Body of pancreas (tissue), 4 donors: ENCODE measurements around the gene CRPPA. TPM values are rescaled to one million over a fixed set of nuclear protein-coding genes. Genes with fewer than 3 reads are reported as not detected.

Experiments used
- ATAC-seq: fragments of 150-250 bp; one replicate; pipeline ENCODE4 v1.9.1; 2016
- DNase-seq, 4 donors: peaks; one replicate each; pipeline ENCODE4 v3.0.0-alpha.2; 2019
- H3K27ac ChIP-seq, 4 donors: fragments of 200-600 bp; sonication (generic); 1 replicate in 3 of 4; 2 replicates in 1 of 4; pipeline versions ENCODE4 v1.5.1 to v1.6.1; 2016 to 2019; ENCODE audit warnings: mild to moderate bottlenecking in 1 of 4, mixed read lengths in 1 of 4, moderate library complexity in 1 of 4
- H3K27me3 ChIP-seq, 2 donors: fragments of 200-600 bp; sonication (generic); one replicate each; pipeline ENCODE4 v1.6.0; 2016; ENCODE audit warnings: mild to moderate bottlenecking in 1 of 2
- H3K36me3 ChIP-seq, 2 donors: fragments of 200-600 bp; sonication (generic); replicated peaks in 1 of 2; 2 replicates each; pipeline ENCODE4 v1.5.1; 2016; ENCODE audit warnings: low read depth in 2 of 2; ENCODE audit not compliant: insufficient read depth in 1 of 2
- H3K4me1 ChIP-seq: fragments of 200-600 bp; sonication (generic); one replicate; pipeline ENCODE4 v1.6.0; 2016
- H3K4me3 ChIP-seq, 2 donors: fragments of 200-600 bp; sonication (generic); 1 replicate in 1 of 2; 2 replicates in 1 of 2; pipeline ENCODE4 v1.5.1; 2016 to 2019
- H3K9me3 ChIP-seq, 3 donors: fragments of 200-600 bp; sonication (generic); 1 replicate in 2 of 3; 2 replicates in 1 of 3; pipeline ENCODE4 v1.5.1; 2016
- POLR2A ChIP-seq, 3 donors: fragments of 450-650 bp; IDR thresholded peaks; one replicate each; pipeline ENCODE4 v1.6.1; 2016; ENCODE audit warnings: antibody characterized with exemption in 3 of 3, mild to moderate bottlenecking in 2 of 3
- WGBS, 2 donors: methylation state at CpG; one replicate each; pipeline ENCODE4 v1.1.5; 2017; 5-methylcytosine and 5-hydroxymethylcytosine counted together
- intact Hi-C: fragments of 100-400 bp; cut with DNase I; formaldehyde crosslinking; loops from one replicate; pipeline ENCODE4 v1.15.1; 2023
- total RNA-seq, 2 donors: library from RNA; depleted of rRNA; stranded (reverse); fragments of >200 nt; gene quantifications; one replicate each; pipeline ENCODE4 v1.1.0, GENCODE V29; 2016
- TF ChIP-seq, protein P1 (sequence below), 7 experiments: fragments of 450-650 bp in 4 of 7; fragments of 200-600 bp in 3 of 7; sonication (generic) in 3 of 7; IDR thresholded peaks; one replicate each; pipeline ENCODE4 v1.5.1; 2016 to 2019; ENCODE audit warnings: antibody characterized with exemption in 7 of 7

Gene CRPPA
- total RNA-seq, 2 donors from 2014 or later = 0.66 to 1.0 TPM

DNA sequence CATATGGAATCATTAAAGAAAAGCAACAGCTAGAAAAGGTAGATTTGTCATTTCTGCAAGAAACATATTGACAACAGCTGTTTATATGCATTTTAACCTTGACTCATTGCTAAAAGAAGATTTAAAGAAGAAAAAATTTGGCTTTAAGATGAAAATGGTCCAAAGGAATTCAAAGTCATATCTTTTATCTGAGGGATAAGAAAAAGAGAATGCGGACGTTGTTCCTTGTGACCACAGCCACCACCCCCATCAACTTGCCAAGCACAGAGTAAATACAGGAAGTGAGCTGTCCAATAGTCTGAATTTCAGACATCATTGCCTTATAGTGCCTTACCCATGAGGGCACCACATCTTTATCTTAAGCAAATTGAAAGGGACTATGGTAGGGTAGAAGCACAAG lies 7.3 kb upstream of the CRPPA start:
- Histone ChIP-seq H3K9me3 (no peaks in the 10 kb centered on the region), H3K4me3 (no peak overlapping the region), H3K4me1 (no peaks in the 10 kb centered on the region), H3K36me3 (no peaks in the 10 kb centered on the region), H3K27me3 (no peaks in the 10 kb centered on the region), H3K27ac (no peak overlapping the region)
- DNase-seq (no peak), ATAC-seq (no peak)
- intact Hi-C loops = no loop called here
- TF ChIP-seq, protein P1, sequence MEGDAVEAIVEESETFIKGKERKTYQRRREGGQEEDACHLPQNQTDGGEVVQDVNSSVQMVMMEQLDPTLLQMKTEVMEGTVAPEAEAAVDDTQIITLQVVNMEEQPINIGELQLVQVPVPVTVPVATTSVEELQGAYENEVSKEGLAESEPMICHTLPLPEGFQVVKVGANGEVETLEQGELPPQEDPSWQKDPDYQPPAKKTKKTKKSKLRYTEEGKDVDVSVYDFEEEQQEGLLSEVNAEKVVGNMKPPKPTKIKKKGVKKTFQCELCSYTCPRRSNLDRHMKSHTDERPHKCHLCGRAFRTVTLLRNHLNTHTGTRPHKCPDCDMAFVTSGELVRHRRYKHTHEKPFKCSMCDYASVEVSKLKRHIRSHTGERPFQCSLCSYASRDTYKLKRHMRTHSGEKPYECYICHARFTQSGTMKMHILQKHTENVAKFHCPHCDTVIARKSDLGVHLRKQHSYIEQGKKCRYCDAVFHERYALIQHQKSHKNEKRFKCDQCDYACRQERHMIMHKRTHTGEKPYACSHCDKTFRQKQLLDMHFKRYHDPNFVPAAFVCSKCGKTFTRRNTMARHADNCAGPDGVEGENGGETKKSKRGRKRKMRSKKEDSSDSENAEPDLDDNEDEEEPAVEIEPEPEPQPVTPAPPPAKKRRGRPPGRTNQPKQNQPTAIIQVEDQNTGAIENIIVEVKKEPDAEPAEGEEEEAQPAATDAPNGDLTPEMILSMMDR (IDR thresholded peaks at IDR 0.05) = no peak
- TF ChIP-seq POLR2A (IDR thresholded peaks at IDR 0.05) = no peak
- 33 to 43% methylated on average over 2 of the region's 2 CpGs for WGBS, 2 donors

DNA sequence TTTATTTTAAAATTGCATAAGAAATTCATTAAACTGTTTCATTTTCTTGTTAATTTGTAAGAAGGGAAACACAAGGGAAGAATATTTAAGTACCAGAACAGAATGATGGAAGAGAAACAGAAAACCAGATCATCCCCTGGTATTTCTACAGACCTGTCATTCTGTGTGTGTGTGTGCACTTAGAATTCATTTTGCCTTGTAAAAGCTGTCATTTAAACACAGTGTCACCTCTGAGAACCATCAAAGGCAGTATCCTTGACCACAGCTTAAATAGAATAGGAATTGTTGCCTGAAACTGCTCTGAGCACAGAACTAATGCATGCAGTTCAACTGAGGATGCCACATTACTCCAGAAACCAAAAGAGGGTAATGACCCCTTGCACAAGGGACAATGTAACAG lies 6.8 kb upstream of the CRPPA start:
- no peak for TF ChIP-seq POLR2A (IDR thresholded peaks at IDR 0.05)
- no peaks in the 10 kb centered on the region for H3K27me3 ChIP-seq
- H3K27ac ChIP-seq = no peak overlapping the region
- H3K4me3 ChIP-seq = no peak overlapping the region
- no peaks in the 10 kb centered on the region for H3K36me3 ChIP-seq
- DNase-seq (no peak), ATAC-seq (no peak)
- no peaks in the 10 kb centered on the region for H3K9me3 ChIP-seq
- H3K4me1 ChIP-seq = no peaks in the 10 kb centered on the region
- intact Hi-C loops = no loop called here

DNA sequence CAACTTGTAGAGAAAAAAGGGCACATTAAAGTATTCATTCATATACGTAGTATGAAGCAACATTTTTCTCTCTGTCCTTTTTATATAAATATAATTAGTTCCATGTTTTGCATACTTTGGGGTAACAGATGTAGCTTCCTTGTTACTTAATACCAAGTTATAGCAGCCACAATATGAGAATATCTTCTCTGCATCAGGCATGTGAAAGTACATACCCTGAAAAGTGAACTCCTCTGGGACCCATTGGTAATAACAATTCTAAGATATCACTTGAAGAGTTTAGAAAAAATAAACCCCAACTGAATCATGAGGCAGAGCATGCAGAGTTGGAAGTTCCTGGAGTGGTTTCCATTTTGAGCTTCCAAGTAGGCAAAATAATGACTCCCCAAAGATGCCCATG lies 2.4 kb upstream of the CRPPA start:
- Histone ChIP-seq H3K9me3 (no peaks in the 10 kb centered on the region), H3K27me3 (no peaks in the 10 kb centered on the region), H3K4me1 (peaks cover 21% of the 10 kb centered on the region), H3K27ac (no peak overlapping the region), H3K36me3 (no peaks in the 10 kb centered on the region), H3K4me3 (no peak overlapping the region)
- ATAC-seq = no peak
- intact Hi-C loops = no loop called here
- DNase-seq = no peak
- 40 to 83% methylated on average over 1 of the region's 1 CpG for WGBS, 2 donors
- TF ChIP-seq, protein P1 (IDR thresholded peaks at IDR 0.05) = no peak
- no peak for TF ChIP-seq POLR2A (IDR thresholded peaks at IDR 0.05)

DNA sequence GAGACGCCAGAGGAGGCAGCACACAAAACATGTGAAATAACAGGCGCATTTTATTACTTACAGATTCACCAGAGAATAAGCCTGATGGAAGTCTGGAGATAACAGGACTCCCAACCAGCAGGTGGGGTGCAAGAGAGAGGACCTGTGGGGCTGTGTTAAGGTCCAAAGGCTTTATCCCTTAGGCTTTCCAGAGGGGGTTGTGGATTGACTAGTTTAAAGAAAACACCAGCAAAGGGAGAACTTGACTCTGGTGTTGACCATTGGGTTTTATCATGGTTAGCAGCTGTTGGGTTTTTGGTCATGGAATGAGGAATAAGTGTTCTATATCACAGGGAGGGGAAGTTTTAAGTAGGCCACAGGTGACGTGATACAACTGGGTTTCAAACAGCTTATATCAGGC lies 1.6 kb upstream of the CRPPA start:
- H3K27ac ChIP-seq = no peak overlapping the region
- ATAC-seq (no peak), DNase-seq (no peak)
- no peaks in the 10 kb centered on the region for H3K36me3 ChIP-seq
- 87 to 90% methylated on average over 3 of the region's 3 CpGs for WGBS, 2 donors
- peaks cover 21% of the 10 kb centered on the region for H3K4me1 ChIP-seq
- H3K4me3 ChIP-seq = no peak overlapping the region
- intact Hi-C loops = no loop called here
- TF ChIP-seq, protein P1 (IDR thresholded peaks at IDR 0.05) = no peak
- no peak for TF ChIP-seq POLR2A (IDR thresholded peaks at IDR 0.05)
- H3K27me3 ChIP-seq = no peaks in the 10 kb centered on the region
- no peaks in the 10 kb centered on the region for H3K9me3 ChIP-seq

DNA sequence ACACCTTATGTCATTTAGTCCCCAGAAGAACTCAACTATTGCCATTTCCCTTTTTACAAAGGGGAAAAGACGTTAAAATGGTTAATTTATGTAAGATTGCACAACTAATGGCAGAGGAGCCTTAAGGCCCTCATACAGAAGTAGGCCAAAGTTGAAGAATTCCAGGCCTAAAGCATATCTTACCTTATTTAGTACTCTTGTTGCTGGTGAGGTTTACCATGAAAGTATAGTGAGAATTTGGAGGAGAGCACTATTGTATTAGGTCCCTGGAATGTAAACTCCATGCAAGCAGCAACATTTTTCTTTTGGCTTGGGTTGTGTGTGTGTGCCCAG lies 731 bp upstream of the CRPPA start:
- Histone ChIP-seq H3K36me3 (no peaks in the 10 kb centered on the region), H3K4me1 (peaks cover 21% of the 10 kb centered on the region), H3K4me3 (no peak overlapping the region), H3K27ac (peak overlapping the region; percentile 95 to 99 (median 97)), H3K9me3 (no peaks in the 10 kb centered on the region), H3K27me3 (no peaks in the 10 kb centered on the region)
- 31 to 52% methylated on average over 1 of the region's 1 CpG for WGBS, 2 donors
- TF ChIP-seq, protein P1 (IDR thresholded peaks at IDR 0.05) = no peak
- TF ChIP-seq POLR2A (IDR thresholded peaks at IDR 0.05) = no peak
- intact Hi-C loops = no loop called here
- ATAC-seq (no peak), DNase-seq (no peak)
